ENCODE results near the gene ARHGAP26.

The ARHGAP26 gene

GRCh38 chr5:143243103-143243502 is 472.9 kb downstream of the ARHGAP26 start:
- no peak for DNase-seq

- DNase-seq, result no peak
Measured at GRCh38 chr5:143244000-143244736, 474.0 kb downstream of the ARHGAP26 start.

- DNase-seq, result no peak
Measured at GRCh38 chr5:143244990-143245389, 474.8 kb downstream of the ARHGAP26 start.

- DNase-seq, result no peak
Measured at GRCh38 chr5:143245929-143246561, 475.9 kb downstream of the ARHGAP26 start.

GRCh38 chr5:143247134-143247815 is 477.1 kb downstream of the ARHGAP26 start:
- no peak for DNase-seq

- no peak for DNase-seq
Measured at GRCh38 chr5:143248391-143248790, 478.2 kb downstream of the ARHGAP26 start.

GRCh38 chr5:143248822-143249579 is 478.8 kb downstream of the ARHGAP26 start:
- DNase-seq, result peak; percentile 52

- no peak for DNase-seq
Measured at GRCh38 chr5:143249851-143250250, 479.7 kb downstream of the ARHGAP26 start.

- no peak for DNase-seq
Measured at GRCh38 chr5:143251190-143251589, 481.0 kb downstream of the ARHGAP26 start.

GRCh38 chr5:143251946-143252345 is 481.8 kb downstream of the ARHGAP26 start:
- DNase-seq, result no peak

GRCh38 chr5:143254819-143255218 is 484.6 kb downstream of the ARHGAP26 start:
- DNase-seq, result no peak

- DNase-seq, result peak; percentile 32
Measured at GRCh38 chr5:143258559-143259253, 488.5 kb downstream of the ARHGAP26 start.

GRCh38 chr5:143259254-143259605 is 489.1 kb downstream of the ARHGAP26 start:
- no peak for DNase-seq

- no peak for DNase-seq
Measured at GRCh38 chr5:143261748-143262392, 491.7 kb downstream of the ARHGAP26 start.

GRCh38 chr5:143262393-143263174 is 492.4 kb downstream of the ARHGAP26 start:
- no peak for DNase-seq

- no peak for DNase-seq
Measured at GRCh38 chr5:143263272-143263810, 493.2 kb downstream of the ARHGAP26 start.

- DNase-seq, result no peak
Measured at GRCh38 chr5:143265995-143266394, 495.8 kb downstream of the ARHGAP26 start.

GRCh38 chr5:143267186-143267585 is 497.0 kb downstream of the ARHGAP26 start:
- no peak for DNase-seq

GRCh38 chr5:143268388-143268787 is 498.2 kb downstream of the ARHGAP26 start:
- no peak for DNase-seq

- no peak for DNase-seq
Measured at GRCh38 chr5:143271431-143271830, 501.3 kb downstream of the ARHGAP26 start.

GRCh38 chr5:143274952-143275351 is 504.8 kb downstream of the ARHGAP26 start:
- no peak for DNase-seq
